Measurements from ENCODE around the gene CEP76.
A peak's percentile ranks its signal among the peaks of the same experiment; 100 is the strongest.

The CEP76 gene

GRCh38 chr18:12726774-12727550 lies 24.4 kb upstream of the CEP76 start:
- TF ChIP-seq CTCF (IDR thresholded peaks at IDR 0.05): peak; percentile 89

- no peak for TF ChIP-seq CTCF (IDR thresholded peaks at IDR 0.05)
Observed at GRCh38 chr18:12726331-12726730, 23.8 kb upstream of the CEP76 start.

- TF ChIP-seq CTCF (IDR thresholded peaks at IDR 0.05): no peak
Observed at GRCh38 chr18:12722731-12723130, 20.2 kb upstream of the CEP76 start.

DNA sequence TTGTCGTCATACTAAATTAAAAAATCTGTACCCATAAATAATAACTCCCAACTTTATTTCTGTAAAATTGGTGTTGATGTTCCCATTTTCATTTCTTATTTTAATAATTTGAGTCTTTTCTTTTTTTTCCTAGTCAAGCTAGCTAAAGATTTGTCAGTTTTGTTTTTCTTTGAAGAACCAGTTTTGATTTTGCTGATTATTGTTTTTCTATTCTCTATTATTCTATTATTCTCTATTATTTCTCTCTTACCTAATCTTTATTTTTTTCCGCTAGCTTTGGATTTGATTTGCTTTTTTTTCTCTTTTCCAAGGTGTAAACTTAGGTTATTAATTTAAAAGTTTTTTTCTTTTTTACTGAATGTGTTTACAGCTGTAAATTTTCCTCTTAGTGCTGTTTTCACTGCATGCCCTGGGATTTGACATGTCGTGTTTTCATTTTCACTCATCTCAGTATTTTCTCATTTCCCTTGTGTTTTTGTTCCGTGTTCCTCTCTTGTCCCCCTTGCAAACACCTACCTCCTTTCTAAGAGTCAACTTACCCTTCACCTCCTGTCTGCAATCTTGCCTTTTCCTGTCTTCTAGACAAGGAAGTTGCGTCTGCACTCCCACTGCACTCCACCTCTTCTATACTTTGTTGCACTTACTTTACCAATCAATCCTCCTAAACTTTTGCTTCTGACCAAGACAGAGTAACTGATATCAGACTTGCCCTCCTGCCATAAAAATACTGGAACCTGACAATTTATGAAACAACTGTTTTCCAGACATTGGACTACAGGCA lies 19.2 kb upstream of the CEP76 start:
- TF ChIP-seq CTCF (IDR thresholded peaks at IDR 0.05): no peak

GRCh38 chr18:12711446-12711845 lies 8.9 kb upstream of the CEP76 start:
- no peak for TF ChIP-seq CTCF (IDR thresholded peaks at IDR 0.05)

GRCh38 chr18:12703664-12704063 lies 1.1 kb upstream of the CEP76 start:
- no peak for TF ChIP-seq CTCF (IDR thresholded peaks at IDR 0.05)

DNA sequence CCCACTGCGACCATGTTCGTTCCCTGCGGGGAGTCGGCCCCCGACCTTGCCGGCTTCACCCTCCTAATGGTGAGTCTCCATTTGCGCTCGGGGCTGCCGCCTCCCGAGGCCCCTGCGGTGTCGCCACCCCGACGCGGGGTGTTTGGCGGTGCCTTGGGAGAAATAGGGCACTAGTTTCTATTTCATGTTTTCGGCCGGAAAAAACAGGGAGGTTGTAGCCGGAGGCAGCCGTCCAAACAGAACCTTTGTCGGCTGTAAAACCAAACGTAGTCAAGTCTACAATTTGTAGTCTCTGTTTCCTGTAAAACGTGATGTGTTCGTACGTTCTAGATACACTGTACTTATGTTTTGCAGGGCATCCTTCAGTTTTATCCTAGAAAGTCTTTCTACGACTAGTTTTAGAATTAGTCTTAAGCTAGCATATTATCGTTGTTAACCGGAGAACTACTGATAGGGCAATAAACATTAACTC lies 609 bp upstream of the CEP76 start:
- TF ChIP-seq CTCF (IDR thresholded peaks at IDR 0.05): no peak
